CD4-positive, alpha-beta T cell treated with Interleukin-17A for 1 hour (primary cell): Measurements from ENCODE around the gene RBKS.

Experiments
- DNase-seq: peaks from one replicate; pipeline ENCODE4 v3.0.0-alpha.2; 2020

Gene RBKS

DNA sequence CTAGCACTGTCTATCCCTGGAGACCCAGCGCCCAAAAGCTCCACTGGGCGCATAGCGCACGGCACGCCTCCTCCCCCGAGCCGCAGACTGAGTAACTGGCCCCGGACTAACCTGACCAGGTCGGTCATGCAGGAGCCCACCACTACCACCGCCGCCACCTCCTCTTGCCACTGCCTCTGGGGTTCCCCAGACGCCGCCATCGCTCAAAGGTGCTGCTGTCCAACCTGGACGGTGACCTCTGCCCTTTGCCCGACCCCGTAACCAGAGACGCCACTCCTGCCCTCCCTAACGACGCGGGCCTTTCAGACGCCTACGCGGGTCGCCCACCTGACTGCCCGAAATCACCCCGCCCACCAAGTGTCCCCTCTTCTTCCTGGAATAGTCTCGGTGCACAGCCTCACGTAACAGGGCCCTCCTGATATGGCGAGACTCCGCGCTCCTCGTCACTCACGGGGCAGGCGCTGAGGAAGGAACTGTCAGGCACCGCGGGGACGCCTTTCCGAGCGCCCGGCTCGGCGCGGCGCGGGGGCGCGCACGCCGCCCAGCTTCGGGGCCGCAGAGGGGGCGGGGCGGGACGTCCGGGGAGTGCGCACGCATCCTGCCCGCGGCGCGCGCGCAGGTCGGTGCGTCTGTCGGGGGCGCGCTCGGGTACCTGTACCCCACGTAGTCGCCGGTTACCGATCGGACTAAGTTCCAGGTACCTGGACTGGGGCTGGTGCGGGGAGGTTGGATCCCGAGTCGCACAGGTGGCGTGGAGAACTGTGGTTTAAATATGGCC is at the start of gene RBKS, which contains the start of gene BABAM2:
RBKS (minus strand) TSS at position 242 of the 778 bp plus-strand sequence; CDS start at position 200, 42 bp downstream.
BABAM2 (plus strand) TSS at position 584 of the 778 bp plus-strand sequence. CDS start 3,828 bp downstream, outside the sequence.
- DNase-seq, result peak; percentile 94

DNA sequence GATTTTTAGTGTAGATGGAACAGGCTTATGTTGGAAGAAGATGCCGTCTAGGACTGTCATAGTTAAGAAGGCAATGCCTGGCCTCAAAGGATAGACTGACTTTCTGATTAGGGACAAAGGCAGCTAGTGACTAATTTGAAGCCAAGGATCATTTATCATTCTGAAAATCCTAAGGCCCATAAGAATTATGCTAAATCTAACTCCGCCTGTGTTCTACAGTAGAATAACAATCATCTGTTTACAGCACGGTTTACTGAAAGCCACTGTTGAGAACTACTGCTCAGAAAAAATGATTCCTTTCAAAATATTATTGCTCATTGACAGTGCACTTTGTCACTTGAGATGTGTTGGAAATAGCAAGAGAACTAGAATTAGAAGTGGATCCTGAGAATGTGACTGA is 44.8 kb upstream of the RBKS start:
- DNase-seq, result no peak

DNA sequence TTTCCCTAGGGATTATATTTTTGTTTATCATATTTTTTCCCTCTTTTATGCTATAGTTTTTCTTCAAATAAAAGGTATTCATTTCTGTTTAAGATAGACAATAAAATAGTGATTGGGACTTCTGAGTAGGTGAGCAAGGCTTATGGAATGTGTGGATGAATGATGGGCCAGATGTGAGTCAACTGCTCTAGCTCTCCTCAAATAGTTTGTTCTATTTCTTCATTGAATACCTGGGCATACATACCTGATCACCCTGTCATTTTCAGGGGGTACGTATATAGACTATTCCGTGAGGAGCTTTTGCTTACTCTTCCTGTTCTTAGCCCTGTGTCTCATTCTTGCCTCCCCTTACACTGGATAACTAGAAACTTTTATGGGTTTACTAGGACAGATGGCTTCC is 42.2 kb upstream of the RBKS start:
- no peak for DNase-seq

DNA sequence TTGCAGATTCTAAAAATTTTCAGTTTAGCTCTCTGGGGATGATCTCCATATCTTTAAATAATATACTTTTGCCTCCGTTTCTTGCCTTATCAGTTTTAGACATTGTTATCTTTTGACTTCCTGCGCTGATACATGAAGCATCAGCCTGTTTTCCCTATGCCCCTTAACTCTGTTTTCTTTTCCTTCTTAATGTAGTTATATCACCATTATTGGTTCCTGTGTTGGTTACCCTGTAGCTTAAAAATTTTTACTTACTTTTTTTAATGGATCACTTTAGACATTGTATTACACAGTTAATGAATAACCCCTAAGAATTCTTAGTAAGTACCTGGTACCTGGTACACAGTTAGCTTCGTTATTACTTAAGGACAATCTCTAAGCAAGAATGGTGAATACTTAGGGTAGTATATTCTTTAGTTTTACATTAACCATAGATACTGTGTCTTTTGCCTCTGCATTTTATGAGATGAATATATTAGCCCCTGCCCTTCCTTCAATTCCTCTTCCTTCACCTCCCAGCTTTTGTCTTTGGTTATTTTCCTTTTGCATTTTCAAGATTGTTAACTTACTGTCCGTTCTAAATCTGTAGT is 41.3 kb upstream of the RBKS start:
- no peak for DNase-seq

DNA sequence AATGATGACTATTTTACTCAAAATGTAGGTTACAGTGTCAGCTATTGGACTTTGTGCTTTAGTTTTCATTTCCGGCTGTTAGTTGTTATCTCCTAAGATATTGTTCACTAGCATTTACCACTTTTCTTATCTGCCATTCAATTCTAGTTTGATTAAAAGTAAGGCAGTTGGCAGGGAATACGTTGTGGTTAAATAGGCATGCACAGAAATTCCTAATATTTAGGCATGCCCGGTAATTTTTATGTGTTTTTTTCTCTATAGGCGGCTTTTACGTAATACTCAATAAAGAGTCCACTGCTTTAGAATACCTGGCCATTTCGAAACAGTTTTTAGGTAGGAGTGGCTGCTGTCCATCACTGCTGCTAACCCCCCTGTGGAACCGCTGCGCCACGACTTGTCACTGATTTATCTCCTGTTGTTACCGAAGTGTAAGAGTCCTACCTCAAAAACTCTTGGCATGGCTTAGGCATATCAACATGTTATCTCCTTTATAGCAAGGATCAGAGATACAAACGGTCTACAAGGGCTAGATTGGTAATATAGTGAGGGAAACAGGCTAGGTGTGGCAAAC is 39.8 kb upstream of the RBKS start:
- DNase-seq, result no peak

DNA sequence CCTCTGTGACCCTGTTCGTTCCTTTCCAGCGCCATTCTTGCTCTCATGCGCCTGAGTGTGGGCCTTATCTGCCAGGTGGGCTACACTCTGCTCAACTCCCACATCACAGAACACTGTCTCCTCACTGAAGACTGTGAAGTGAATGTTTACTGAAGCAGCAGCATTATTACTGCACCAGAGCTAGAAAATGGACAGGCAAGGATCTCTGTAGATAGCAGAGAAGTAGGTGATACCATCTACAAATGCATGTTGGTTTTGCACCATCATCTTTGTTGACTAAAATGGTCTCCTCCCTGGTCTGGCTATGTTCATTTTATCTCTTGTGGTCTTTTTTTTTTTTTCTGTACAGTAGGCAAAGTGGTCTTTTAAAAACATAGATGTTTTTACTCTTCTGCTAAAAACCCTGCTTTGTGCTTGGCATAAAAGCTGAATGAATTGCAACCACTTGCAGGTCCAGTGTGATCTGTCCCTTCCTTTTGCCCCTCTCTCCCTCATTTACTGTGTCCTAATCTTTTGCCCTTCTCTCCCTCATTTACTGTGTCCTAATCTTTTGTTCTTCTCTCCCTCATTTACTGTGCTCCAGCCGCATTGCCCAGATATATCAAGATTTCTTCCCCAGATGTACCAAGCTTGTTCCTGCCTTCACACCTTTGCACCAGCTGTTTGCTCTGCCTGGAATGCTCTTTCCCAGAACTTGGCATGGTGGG is 35.7 kb upstream of the RBKS start:
- no peak for DNase-seq

DNA sequence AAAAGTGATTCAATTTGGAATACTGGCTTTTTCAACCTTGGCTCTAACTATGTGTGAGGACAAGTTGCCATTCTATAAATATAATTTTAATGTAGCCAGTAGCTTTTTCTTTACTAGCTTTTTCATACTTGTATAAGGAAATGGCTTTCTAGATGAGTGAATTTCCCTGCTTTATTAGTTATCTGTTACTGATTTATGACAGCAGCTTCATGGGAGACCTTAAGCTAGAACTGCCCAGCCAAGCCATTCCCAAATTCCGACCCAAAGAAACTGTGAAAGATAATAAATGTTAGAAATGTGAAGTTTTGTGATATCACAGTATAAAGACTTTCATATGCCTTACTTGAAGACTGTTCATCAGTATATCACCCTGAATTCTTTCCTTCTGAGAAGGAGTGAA is 32.7 kb upstream of the RBKS start:
- no peak for DNase-seq

DNA sequence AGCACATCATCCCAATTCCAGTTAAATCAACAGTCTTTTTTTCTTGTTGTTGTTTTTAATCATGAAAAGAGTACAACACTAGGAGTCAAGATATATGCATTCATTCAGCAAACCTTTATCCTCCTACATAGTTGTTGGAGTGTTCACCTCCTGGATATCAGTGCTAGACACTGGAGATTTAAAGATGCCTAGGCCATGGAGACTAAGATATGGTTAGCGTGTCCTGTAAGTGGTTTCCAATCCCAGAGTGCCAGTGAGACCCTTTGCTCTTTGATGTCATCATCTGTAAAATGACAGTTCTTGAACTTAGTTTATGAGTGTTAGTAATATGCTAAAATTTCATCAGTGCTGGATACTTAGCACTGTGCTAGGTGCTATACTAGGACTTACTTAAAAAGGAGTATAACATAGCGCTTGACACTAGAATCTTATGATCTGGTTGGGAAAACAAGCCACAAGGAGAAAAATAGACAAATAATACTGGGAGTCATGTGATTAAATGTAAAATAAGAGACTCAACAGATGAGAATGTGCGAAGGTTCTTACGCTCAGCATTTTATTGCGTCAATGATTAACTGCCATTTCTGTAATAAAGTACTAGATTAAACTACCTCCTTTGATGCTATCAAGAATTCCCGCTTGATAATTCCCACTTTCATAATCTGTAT is 31.8 kb upstream of the RBKS start:
- no peak for DNase-seq

GRCh38 chr2:27921424-27921823 is 31.2 kb upstream of the RBKS start:
- DNase-seq, result no peak

DNA sequence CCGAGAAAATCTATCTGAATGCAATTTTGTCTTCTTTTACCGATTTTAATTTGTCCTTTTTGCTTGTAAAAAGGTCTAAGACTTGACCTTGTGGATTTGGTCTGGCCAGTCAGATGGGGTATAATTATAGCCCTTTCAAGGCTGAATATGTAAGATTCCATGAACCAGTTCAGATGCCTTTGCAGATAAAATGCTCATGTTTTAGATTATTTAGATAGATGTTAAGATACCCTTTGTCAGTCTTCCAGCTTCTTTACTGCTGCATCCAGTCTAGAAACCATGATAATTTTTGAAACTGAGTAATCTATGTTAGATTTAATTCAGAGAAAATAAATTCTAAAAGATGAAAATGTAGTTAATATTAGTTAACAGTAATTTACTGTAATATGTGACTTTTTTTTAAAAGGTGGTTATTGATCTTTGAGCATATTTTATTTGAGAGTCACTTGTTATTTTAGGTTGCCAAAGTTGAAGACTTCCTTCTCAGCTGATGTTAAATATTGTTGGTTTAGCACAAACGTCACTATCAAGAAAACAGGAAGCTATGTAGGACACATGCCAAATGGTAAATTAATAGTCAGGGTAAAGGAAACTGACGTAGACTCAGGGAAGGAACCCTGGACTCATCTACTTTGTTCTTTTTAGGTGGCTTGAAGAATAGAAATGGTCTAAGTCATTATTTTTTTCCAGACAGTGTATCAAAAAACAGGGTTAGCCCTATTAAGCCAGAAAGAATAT is 30.1 kb upstream of the RBKS start:
- DNase-seq, result peak; percentile 83

GRCh38 chr2:27916293-27916995 is 26.3 kb upstream of the RBKS start:
- DNase-seq, result no peak

GRCh38 chr2:27915874-27916273 is 25.7 kb upstream of the RBKS start:
- no peak for DNase-seq

- no peak for DNase-seq
Observed at GRCh38 chr2:27915191-27915590, 25.0 kb upstream of the RBKS start.

DNA sequence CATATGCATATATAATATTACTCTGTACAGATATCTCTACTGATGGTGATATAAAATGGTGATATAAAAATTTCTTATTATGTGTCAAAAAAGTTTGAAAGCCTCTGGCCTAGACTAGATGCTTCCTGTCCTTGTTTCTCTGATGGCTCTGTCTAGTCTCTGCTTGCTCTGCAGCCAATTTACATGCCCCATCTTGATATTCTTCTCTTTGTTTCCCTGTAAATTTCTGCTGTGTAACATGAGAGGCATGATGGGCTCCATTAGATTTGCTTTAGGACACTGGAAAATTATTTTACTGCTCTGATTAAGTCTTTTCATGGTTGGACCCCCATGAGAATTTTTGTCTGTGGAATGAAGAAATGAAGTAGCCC is 24.6 kb upstream of the RBKS start:
- no peak for DNase-seq

- DNase-seq, result no peak
Observed at GRCh38 chr2:27914041-27914804, 24.0 kb upstream of the RBKS start.

- DNase-seq, result no peak
Observed at GRCh38 chr2:27912512-27912911, 22.3 kb upstream of the RBKS start.

- no peak for DNase-seq
Observed at GRCh38 chr2:27911458-27912210, 21.4 kb upstream of the RBKS start.

DNA sequence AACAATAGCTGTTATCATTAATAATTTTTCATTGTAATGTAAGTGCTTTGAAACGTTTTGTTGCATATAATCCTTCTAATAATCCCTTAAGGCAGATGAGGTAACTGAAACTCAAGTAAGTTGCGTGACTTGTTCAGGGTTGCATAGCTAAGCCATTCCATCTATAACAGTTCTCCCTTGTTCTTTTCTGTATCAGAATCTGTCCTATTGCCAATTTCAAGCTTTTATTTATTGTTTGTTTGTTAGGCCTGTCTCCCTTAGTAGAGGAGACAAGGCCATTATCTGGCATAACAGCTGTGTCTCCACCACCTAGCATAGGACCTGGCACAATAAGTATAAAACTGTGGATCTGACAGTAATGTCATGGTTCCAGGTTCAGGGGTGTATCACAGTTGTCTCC is 19.7 kb upstream of the RBKS start:
- no peak for DNase-seq

DNA sequence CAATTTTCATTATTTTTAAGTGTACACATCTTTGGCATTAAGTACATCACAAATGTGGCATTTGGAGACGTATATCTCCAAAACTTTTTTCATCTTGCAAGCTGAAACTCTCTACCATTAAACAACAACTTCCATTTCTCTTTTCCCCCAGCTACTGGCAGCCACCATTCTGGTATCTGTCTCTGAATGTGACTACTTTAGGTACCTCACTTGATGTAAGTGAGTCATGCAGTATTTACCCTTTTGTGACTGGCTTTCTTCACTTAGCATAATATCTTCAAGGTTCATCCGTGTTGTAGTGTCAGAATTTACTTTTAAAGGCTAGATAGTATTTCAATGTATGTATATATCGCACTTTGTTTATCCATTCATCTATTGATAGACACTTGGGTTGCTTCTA is 17.4 kb upstream of the RBKS start:
- DNase-seq, result no peak

GRCh38 chr2:27906074-27906473 is 15.9 kb upstream of the RBKS start:
- DNase-seq, result no peak
